A673 (cell line): ENCODE measurements around the gene CDCA4.

Experiments
- EZH2 ChIP-seq: fragments of 200-600 bp; sonication (generic); IDR thresholded peaks from 2 replicates; pipeline ENCODE4 v1.6.1; 2017; ENCODE audit warnings: borderline replicate concordance, low read depth, mild to moderate bottlenecking, mixed read lengths, antibody characterized with exemption, low read length; ENCODE audit not compliant: poor library complexity, severe bottlenecking
- TF ChIP-seq, protein P1 (sequence below): fragments of 300-800, 200-600 bp; sonication (generic); conservative IDR thresholded peaks from 2 replicates; pipeline ENCODE4 v1.5.1; 2017; ENCODE audit warnings: low read depth, mild to moderate bottlenecking, antibody characterized with exemption, low read length, moderate library complexity, mixed read lengths

DNA sequence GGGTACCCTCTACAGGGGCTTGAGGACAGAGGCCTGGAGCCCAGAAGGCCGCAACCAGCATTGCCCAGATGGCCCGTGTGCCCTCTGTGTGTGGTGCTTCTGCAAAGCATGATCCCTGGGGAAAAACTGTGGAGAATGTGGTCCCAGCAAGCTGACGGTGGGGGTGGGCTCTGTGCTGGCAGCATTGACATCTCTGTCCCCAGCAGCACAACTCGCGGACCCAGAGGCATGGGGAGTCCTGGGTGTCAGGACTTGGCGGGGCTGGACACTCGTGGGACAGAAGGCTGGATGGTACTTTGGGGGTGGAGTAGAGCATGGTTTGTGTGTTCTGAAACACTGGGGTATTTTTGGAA is 31.0 kb downstream of the CDCA4 start:
- TF ChIP-seq, protein P1, sequence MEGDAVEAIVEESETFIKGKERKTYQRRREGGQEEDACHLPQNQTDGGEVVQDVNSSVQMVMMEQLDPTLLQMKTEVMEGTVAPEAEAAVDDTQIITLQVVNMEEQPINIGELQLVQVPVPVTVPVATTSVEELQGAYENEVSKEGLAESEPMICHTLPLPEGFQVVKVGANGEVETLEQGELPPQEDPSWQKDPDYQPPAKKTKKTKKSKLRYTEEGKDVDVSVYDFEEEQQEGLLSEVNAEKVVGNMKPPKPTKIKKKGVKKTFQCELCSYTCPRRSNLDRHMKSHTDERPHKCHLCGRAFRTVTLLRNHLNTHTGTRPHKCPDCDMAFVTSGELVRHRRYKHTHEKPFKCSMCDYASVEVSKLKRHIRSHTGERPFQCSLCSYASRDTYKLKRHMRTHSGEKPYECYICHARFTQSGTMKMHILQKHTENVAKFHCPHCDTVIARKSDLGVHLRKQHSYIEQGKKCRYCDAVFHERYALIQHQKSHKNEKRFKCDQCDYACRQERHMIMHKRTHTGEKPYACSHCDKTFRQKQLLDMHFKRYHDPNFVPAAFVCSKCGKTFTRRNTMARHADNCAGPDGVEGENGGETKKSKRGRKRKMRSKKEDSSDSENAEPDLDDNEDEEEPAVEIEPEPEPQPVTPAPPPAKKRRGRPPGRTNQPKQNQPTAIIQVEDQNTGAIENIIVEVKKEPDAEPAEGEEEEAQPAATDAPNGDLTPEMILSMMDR: no peak
- no peak for TF ChIP-seq EZH2
